Effector memory CD4-positive, alpha-beta T cell (primary cell): Measurements from ENCODE around the gene PKP3.

ENCODE experiments used
- DNase-seq, 3 donors: peaks; one replicate each; pipeline ENCODE4 v3.0.0-alpha.2; 2020
- H3K27ac ChIP-seq: 2 replicates; pipeline ENCODE4 v1.7.0; 2013; ENCODE audit warnings: mild to moderate bottlenecking, low read length, moderate library complexity; ENCODE audit not compliant: insufficient read depth, poor library complexity, severe bottlenecking
- H3K27me3 ChIP-seq: replicated peaks from 2 replicates; pipeline ENCODE4 v1.7.0; 2013; ENCODE audit warnings: mild to moderate bottlenecking, low read length; ENCODE audit not compliant: insufficient read depth, control insufficient read depth, poor library complexity, severe bottlenecking
- H3K36me3 ChIP-seq: 2 replicates; pipeline ENCODE4 v1.7.0; 2013; ENCODE audit warnings: mild to moderate bottlenecking, low read length, moderate library complexity; ENCODE audit not compliant: control insufficient read depth, insufficient read depth
- H3K4me1 ChIP-seq: 2 replicates; pipeline ENCODE4 v1.7.0; 2013; ENCODE audit warnings: low read length, mild to moderate bottlenecking; ENCODE audit not compliant: control insufficient read depth, insufficient read depth, poor library complexity, severe bottlenecking
- H3K4me3 ChIP-seq: 2 replicates; pipeline ENCODE4 v1.7.0; 2013; ENCODE audit warnings: low read length, low read depth, mild to moderate bottlenecking; ENCODE audit not compliant: insufficient read depth, poor library complexity, severe bottlenecking
- H3K9me3 ChIP-seq: 2 replicates; pipeline ENCODE4 v1.7.0; 2013; ENCODE audit warnings: mild to moderate bottlenecking, low read length, moderate library complexity; ENCODE audit not compliant: control insufficient read depth

Gene PKP3

DNA sequence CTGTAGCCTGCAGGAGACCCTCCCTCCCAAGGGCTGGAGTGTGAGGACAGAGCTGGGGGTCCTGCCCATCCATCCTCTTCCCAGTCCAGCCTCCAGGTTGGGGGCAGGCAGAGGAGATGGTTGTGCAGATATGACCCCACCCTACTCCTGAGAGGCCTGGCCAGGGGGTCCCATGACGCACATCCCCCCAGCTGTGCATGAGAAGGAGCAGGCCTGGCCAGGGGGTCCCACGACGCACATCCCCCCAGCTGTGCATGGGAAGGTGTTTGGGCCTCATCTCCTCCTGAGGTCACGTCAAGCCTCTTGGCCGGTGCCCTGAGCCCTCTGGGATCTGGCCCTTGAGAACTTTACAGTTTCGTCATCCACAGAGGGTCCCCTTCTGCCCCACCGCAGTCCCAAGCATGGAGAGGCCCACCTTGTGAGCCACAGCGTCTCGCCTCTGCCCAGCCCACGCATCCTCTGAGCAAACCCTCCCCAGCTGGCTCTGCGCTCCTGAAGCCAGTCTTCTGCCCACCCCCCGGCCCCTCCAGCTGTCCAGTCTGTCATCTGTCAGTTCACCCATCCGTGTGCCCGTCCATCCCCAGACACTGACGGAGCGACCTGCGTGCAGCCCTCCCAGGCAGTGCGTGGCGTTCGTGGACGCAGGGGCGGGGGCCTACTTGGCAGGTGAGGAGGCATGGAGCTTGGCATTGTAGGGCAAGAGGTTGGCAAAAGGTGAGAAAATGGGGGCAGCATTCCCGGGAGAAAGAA lies 45.5 kb downstream of the PKP3 start:
- no peaks in the 10 kb centered on the region for H3K27me3 ChIP-seq
- no peak overlapping the region for H3K4me3 ChIP-seq
- no peak for DNase-seq
- H3K4me1 ChIP-seq: peaks cover 32% of the 10 kb centered on the region
- H3K27ac ChIP-seq: no peak overlapping the region
- no peaks in the 10 kb centered on the region for H3K36me3 ChIP-seq
- H3K9me3 ChIP-seq: no peaks in the 10 kb centered on the region

DNA sequence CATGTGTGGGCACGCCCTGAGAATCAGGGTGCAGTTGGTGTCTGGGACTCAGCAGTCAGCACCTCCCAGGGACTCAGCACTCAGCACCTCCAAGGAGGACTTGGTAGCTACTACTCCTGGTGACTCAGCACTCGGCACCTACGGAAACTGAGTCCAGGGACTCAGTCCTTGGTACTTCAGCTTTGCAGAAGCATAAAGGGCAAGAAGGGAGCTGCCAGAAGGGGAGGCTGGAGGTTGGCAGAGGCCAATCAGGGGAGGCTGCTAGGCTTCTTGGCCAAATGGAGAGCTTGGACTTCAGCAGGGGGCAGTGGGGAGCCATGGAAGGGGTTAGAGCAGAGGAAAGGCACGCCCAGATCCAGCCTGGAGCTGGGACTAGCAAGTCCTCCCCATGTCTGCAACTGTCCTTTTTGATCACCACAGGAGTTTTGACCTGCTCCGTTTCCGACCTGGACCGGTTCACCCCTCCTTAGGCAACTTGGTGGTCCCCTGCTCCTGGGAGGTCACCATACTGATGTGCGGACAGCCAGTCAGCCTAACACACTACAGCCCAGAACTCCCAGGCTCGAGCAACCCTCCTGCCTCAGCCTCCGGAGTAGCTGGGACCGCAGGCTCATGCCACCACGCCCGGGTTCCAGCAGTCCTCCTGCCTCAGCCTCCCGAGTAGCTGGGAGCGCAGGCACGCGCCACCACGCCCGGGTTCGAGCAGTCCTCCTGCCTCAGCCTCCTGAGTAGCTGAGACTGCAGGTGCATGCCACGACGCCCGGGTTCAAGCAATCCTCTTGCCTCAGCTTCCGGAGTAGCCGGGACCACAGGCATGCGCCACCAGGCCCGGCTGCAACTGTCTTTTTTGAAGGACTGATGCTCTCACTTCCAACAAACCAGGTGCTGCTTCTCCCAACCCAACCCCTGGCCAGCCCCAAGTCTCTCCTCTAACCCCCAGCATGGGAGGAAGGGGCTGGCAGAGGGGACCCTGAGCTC lies 46.3 kb downstream of the PKP3 start:
- H3K27ac ChIP-seq: no peak overlapping the region
- H3K4me3 ChIP-seq: peak overlapping the region; percentile 71
- H3K27me3 ChIP-seq: no peaks in the 10 kb centered on the region
- DNase-seq: no peak
- no peaks in the 10 kb centered on the region for H3K36me3 ChIP-seq
- peaks cover 32% of the 10 kb centered on the region for H3K4me1 ChIP-seq
- no peaks in the 10 kb centered on the region for H3K9me3 ChIP-seq

DNA sequence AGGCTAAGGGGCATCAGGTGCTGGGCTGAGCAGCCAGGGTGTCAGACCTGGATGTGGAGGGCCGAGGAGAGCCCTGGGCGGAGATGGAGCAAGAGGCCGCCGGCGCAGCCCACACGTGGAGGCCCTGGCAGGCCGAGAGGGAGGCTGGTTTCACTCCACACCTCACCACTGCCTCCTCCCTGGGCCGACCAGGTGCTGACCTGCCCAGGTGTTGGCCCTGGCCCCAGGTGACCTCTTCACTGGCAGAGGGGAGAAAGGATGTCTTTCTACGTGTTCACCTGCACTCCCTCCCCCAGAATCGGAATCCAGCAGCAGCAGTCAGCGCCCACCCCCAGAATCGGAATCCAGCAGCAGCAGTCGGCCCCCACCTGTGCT lies 47.0 kb downstream of the PKP3 start:
- peaks cover 32% of the 10 kb centered on the region for H3K4me1 ChIP-seq
- peak overlapping the region; percentile 67 for H3K27ac ChIP-seq
- H3K4me3 ChIP-seq: peak overlapping the region; percentile 71
- H3K36me3 ChIP-seq: no peaks in the 10 kb centered on the region
- no peaks in the 10 kb centered on the region for H3K9me3 ChIP-seq
- DNase-seq: no peak
- H3K27me3 ChIP-seq: no peaks in the 10 kb centered on the region

DNA sequence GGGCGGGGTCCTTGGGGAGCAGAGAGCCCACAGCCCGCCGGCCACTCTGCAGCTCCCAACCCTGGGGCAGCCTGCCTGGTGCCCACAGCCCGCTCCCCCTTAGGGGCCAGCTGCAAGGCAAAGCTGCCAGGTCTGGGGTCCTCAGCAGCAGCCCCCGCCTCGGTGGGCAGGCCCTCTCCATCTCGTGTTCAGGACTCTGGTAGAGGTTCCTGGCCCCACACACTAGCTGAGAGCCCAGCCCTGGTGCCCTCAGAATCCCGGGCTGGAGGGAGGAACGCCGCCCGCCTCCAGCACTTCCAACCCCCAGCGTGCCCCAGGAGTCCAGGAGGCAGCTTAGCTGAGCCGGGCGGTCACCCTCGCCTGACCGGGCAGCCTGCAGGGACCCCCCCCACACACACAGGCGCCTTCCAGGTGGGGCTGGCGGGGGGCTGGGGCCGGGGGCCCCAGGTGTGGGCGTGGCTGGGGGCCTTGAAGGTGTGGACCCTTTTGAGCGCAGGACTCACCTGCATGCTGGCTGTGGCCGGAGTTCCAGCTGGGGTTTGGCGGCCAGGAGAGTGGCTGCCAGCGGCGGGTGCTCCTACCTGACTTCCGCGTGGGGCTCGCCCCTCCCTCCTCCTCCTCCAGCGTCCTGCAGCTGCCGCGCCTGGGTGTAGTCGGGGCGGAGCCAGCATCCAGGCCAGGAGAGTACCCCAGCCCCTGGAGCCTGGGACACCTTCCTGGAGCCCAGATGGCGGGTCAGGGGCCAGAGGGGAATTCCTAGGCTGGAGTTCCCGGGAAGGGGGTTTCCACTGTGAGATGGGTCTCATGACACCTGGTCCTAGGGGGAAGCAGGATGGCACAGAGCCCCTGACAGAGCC lies 47.6 kb downstream of the PKP3 start, which contains the start of gene ANO9:
TSS of gene ANO9 (minus strand) at position 594 of the 857 bp plus-strand sequence. CDS start at position 509, 85 bp downstream.
- Histone ChIP-seq H3K4me1 (peaks cover 32% of the 10 kb centered on the region), H3K9me3 (no peaks in the 10 kb centered on the region), H3K27ac (peak within 1 kb of the TSS; percentile 67), H3K36me3 (no peaks in the 10 kb centered on the region), H3K4me3 (peak within 1 kb of the TSS; percentile 71), H3K27me3 (no peaks in the 10 kb centered on the region)
- DNase-seq: peak; percentile 48 to 67 (median 54)

DNA sequence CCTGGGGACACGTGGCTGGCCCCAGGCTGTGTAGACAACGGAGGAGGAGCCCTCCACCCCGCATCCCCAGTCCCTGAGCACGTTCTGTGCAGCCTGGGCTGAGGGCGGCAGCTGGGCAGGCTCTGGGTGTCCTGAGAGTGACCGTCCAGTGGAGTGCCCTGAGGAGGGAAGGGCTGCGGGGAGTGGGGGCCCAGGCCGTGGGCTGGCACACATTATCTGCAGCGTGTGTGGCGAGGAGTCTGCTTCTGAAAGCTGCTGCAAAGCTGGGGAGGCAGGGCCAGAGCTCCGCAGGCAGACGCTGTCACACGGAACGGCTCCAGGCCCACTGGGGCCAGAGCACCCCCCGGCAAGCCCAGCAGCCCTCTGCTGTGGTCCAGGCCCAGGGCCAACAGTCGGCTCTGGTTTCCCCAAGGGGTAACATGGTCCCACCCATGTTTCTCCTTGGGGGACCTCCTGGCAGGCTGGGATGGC lies 48.6 kb downstream of the PKP3 start:
- no peaks in the 10 kb centered on the region for H3K27me3 ChIP-seq
- no peak for DNase-seq
- H3K4me1 ChIP-seq: peaks cover 26% of the 10 kb centered on the region
- H3K36me3 ChIP-seq: no peaks in the 10 kb centered on the region
- H3K9me3 ChIP-seq: no peaks in the 10 kb centered on the region
- H3K27ac ChIP-seq: no peak overlapping the region
- no peak overlapping the region for H3K4me3 ChIP-seq

DNA sequence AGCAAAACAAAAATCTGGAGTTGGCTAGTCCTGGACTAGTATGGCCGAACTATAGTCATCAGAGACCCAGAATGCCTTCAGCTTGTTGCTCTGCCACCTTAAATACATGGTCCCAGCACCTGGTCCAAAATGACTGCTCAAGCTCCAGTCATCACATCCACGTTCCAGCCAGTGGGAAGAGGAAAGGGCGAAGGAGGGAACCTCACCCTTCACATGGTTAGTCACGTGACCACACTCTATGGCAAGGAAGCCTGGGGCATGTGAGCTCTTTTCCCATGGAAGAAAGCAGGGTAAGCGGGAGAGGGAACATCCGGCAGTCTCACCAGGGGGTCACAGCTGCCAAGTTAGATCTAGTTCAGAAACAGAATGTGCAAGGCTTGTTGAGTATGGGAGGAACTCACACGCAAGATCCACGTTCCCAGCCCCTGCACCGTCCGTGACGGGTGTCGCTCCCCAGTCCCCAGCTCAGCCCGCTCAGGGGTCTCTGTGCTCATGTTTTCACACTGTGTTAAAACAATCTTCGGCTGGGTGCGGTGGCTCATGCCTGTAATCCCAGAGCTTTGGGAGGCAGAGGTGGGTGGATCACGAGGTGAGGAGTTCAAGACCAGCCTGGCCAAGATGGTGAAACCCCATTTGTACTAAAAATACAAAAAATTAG lies 49.7 kb downstream of the PKP3 start:
- H3K9me3 ChIP-seq: no peaks in the 10 kb centered on the region
- H3K36me3 ChIP-seq: no peaks in the 10 kb centered on the region
- no peak for DNase-seq
- peaks cover 27% of the 10 kb centered on the region for H3K4me1 ChIP-seq
- no peaks in the 10 kb centered on the region for H3K27me3 ChIP-seq
- H3K4me3 ChIP-seq: no peak overlapping the region
- no peak overlapping the region for H3K27ac ChIP-seq

DNA sequence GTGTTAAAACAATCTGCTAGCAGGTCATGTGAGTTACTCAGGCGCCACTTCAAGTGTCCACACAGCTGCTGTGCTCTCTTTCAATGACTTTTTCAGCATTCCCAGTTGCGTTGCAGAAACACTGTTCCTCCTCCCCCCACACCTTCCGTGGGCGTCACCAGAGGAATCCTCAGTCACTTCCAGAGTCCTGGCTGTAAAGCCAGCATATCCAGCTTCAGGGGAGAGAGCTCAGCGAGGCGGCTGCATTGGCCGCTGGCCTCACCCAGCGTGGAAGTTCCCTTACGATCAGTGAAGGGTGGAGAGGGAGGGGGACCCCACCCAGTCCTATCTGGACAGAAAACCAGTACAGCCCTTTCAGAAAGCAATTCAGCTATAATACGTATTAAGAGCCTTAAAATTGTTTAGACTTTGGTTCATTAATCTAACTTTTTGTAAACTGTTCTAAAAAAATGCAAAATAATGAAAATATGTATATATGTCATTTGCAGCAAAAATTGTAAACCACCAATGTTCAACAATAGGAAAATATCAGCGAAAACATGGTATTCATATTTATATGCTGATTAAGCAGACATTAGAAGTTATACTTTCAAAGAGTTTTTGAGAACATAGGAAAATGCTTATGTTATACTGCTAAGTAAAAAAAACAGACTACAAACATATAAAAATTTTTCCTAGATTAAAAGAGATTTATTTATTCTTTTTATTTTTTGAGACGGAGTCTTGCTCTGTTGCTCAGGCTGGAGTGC lies 50.6 kb downstream of the PKP3 start:
- Histone ChIP-seq H3K27me3 (no peaks in the 10 kb centered on the region), H3K4me3 (no peak overlapping the region), H3K36me3 (no peaks in the 10 kb centered on the region), H3K9me3 (no peaks in the 10 kb centered on the region), H3K4me1 (peaks cover 29% of the 10 kb centered on the region), H3K27ac (no peak overlapping the region)
- DNase-seq: no peak

DNA sequence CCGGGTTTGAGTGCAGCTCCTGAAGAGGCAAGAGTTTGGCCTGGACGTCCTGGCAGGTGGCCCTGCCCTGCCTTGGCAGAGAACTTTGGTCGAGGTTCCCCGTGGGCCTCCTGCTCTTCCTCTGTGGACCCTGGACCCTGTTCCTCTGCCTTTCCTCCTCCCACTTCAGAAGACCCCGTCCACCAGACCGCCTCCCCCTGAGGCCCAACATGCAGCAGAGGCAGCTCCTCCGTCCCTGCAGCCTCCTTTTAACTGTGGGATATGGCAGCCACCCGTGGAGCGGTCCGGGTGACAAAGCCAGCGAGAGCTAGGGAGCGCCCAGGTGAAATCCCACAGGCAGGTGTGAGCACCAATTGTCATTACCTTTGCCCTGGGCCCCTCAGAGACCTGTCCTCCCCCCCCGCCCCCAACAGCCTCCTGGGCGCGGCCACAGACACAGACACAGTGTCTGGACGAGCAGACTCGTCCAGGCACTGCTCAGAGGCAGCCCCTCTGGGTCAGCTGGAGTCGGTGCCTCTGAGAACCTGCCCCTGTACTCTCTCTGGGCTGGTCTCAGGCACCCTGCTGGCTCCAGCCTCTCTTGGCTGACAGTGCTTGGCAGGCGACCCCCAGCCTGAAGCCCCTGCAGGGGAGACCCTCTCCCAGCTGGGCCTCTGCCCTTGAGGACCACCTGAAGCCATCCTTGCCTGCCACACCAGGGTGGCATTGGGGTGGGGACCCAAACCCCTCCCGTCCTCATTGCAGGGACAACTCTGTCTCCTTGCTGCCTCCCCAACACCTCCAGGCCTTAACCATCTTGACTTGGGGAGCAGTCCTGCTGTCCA lies 52.0 kb downstream of the PKP3 start:
- Histone ChIP-seq H3K4me3 (no peak overlapping the region), H3K4me1 (peaks cover 30% of the 10 kb centered on the region), H3K36me3 (no peaks in the 10 kb centered on the region), H3K27ac (no peak overlapping the region), H3K9me3 (no peaks in the 10 kb centered on the region), H3K27me3 (no peaks in the 10 kb centered on the region)
- no peak for DNase-seq
